ENCODE results near the gene IGF2BP1. TPM values are rescaled to one million over a fixed set of nuclear protein-coding genes. Genes with fewer than 3 reads are reported as not detected.

The IGF2BP1 gene
- total RNA-seq, 2 donors from 2014 or later: not detected

DNA sequence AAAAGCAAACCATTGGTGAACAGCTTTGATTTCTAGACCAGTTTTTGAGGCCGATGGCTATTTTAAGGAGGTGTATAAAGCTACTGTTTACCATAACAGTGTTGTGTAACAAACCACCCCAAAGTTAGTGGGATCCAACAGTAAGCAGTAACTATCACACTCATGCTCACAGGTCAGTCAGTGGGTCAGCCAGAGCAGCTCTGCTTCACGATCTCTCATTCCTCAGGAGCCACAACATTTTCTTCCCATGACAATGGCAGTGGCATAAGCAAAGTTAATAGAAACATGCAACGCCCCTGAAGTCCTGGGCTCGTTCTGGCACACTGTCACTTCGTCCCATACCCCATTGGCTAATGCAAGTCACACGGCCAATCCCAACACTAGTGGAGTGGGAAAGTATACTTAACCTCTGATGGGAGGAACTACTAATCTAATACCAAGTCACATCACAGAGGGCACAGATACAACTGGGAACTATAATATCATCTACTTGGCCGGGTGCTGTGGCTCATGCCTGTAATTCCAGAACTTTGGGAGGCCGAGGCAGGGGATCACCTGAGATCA is 107.4 kb downstream of the IGF2BP1 start:
- Histone ChIP-seq H3K27me3 (no peaks in the 10 kb centered on the region), H3K27ac (no peak overlapping the region), H3K9me3 (no peaks in the 10 kb centered on the region), H3K36me3 (no peaks in the 10 kb centered on the region), H3K4me3 (no peak overlapping the region), H3K4me1 (no peaks in the 10 kb centered on the region)
- no peak for DNase-seq (ENCODE audit: low spot score)
- TF ChIP-seq, protein P1, sequence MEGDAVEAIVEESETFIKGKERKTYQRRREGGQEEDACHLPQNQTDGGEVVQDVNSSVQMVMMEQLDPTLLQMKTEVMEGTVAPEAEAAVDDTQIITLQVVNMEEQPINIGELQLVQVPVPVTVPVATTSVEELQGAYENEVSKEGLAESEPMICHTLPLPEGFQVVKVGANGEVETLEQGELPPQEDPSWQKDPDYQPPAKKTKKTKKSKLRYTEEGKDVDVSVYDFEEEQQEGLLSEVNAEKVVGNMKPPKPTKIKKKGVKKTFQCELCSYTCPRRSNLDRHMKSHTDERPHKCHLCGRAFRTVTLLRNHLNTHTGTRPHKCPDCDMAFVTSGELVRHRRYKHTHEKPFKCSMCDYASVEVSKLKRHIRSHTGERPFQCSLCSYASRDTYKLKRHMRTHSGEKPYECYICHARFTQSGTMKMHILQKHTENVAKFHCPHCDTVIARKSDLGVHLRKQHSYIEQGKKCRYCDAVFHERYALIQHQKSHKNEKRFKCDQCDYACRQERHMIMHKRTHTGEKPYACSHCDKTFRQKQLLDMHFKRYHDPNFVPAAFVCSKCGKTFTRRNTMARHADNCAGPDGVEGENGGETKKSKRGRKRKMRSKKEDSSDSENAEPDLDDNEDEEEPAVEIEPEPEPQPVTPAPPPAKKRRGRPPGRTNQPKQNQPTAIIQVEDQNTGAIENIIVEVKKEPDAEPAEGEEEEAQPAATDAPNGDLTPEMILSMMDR (IDR thresholded peaks at IDR 0.05): no peak

Other genes starting within 250 kb of the IGF2BP1 start
- not detected for gene TTLL6, start 180.2 kb upstream of the IGF2BP1 start, total RNA-seq
- gene CALCOCO2, start 166.3 kb upstream of the IGF2BP1 start, total RNA-seq: 100 to 1,000 TPM; 112 to 152 TPM
- 1,000 to 10,000 TPM in 1 of 2 donors, 100 to 1,000 TPM in 1; 419 to 1,068 TPM for gene ATP5MC1, start 104.6 kb upstream of the IGF2BP1 start, total RNA-seq
- 10 to 100 TPM; 42.7 to 51.8 TPM for gene UBE2Z, start 89.0 kb upstream of the IGF2BP1 start, total RNA-seq
- 10 to 100 TPM; 67.2 to 91.6 TPM for gene SNF8, start 52.5 kb upstream of the IGF2BP1 start, total RNA-seq
- not detected for gene GIP, start 28.8 kb upstream of the IGF2BP1 start, total RNA-seq
- not detected for gene B4GALNT2, start 135.4 kb downstream of the IGF2BP1 start, total RNA-seq
- gene GNGT2, start 213.2 kb downstream of the IGF2BP1 start, total RNA-seq: 1 to 10 TPM in 1 of 2 donors, under 1 TPM in 1; 0.90 to 1.4 TPM
- 1 to 10 TPM; 6.7 to 8.2 TPM for gene ABI3, start 213.3 kb downstream of the IGF2BP1 start, total RNA-seq
- gene PHOSPHO1, start 233.4 kb downstream of the IGF2BP1 start, total RNA-seq: 1 to 10 TPM in 1 of 2 donors, under 1 TPM in 1; 0.56 to 2.2 TPM